ENCODE measurements around the gene SLC13A3.
A peak's percentile ranks its signal among the peaks of the same experiment; 100 is the strongest.

The SLC13A3 gene

GRCh38 chr20:46651091-46651962 is at the start of gene SLC13A3:
SLC13A3 (minus strand) TSS chr20:46651459; CDS start chr20:46651421, 38 bp downstream.
- DNase-seq (ENCODE audit: low read depth in 2 of 2): no peak

GRCh38 chr20:46701057-46701456 is 49.8 kb upstream of the SLC13A3 start:
- DNase-seq (ENCODE audit: low read depth in 2 of 2): no peak

DNA sequence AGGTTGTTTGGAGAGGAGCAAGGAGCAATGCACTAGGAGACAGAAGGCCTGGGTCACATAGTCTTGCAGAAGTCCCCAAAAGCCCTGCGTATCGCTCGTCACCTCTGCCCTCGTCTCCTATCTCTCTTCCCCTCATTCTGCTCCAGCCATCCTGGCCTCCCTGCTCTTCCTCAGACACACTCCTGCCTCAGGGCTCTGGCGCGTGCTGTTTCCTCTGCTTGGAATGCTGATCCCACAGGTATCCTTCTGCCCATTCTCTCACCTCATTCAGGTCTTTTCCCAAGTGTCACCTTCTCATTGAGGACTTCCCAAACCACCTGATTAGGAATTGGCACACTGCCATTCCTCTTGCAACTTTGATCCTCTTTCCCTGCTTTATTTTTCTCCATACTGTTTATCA is 49.2 kb upstream of the SLC13A3 start:
- DNase-seq (ENCODE audit: low read depth in 2 of 2): no peak

DNA sequence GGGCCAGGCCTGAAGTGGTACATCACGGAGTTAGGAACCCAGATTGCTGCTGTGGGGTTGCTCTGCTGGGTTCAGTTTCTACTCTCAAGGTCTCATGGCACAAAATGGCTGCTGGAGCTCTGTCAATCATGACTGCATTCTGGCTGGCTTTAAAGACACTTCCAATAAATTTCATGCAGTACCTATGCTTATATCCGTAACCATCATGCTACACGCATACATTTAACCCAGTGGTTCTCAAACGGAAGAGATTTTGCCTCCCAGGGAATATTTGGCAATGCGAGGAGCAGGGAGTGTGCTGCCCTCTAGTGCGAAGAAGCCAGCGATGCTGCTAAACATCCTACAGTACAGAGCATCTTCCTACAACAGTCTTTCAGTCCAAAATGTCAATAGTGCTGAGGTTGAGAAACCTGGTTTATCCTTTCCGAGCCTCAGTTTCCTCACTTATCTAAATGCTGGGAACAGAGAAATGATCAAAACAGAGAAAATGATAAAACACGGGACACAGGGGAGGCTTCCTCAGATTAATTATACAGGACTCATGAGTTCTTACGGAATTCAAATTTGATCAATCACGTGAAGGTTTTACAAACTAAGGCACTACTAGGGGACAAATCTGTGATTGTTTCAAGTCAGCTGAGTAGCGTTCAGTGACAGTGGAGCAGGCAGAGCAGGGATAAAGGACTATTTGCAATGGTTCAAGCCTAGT is 48.5 kb upstream of the SLC13A3 start:
- no peak for DNase-seq (ENCODE audit: low read depth in 2 of 2)

GRCh38 chr20:46698788-46699187 is 47.5 kb upstream of the SLC13A3 start:
- no peak for DNase-seq (ENCODE audit: low read depth in 2 of 2)

GRCh38 chr20:46696791-46697279 is 45.6 kb upstream of the SLC13A3 start:
- DNase-seq (ENCODE audit: low read depth in 2 of 2): no peak

DNA sequence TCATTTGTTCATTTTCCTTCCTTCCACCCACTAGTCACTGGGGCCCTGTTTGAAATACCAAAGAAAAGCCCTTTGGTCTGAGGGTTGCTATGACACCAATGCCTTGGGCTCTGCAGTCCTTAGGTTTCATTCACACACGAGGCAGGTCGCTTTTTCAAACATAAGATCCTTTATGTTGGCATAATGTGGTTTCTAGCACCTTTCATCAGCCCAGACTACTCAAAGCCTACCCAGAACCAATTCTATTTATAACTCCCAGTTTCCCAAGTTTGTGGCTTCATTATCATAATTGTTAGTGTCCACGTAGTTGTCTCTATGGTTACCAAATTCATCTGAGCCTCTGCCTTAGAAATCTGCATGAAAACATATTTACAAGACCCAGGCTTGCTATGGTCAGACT is 44.6 kb upstream of the SLC13A3 start:
- peak in 1 of 2 experiments; percentile 24 for DNase-seq (ENCODE audit: low read depth in 2 of 2)

DNA sequence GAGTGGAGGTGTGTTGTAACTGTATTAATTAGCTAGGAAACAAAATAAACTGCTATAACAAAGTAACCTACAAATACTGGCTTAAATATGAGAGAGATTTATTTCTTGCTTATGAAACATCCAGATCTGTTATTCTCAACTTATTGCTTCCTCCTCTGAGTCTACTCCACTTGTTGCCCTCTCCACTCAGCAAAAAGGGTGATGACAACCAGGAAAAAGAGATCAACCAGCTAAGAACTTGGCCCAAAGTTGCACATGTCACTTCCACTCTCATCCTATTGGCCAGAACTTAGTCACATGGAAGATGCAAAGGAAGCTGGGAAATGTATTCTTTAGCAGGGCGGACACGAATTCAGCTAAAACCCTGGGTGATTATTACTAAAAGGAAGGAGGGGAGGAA is 43.2 kb upstream of the SLC13A3 start:
- DNase-seq (ENCODE audit: low read depth in 2 of 2): peak in 1 of 2 experiments; percentile 23

GRCh38 chr20:46691196-46691595 is 39.9 kb upstream of the SLC13A3 start:
- no peak for DNase-seq (ENCODE audit: low read depth in 2 of 2)

GRCh38 chr20:46690219-46691106 is 39.2 kb upstream of the SLC13A3 start:
- no peak for DNase-seq (ENCODE audit: low read depth in 2 of 2)

DNA sequence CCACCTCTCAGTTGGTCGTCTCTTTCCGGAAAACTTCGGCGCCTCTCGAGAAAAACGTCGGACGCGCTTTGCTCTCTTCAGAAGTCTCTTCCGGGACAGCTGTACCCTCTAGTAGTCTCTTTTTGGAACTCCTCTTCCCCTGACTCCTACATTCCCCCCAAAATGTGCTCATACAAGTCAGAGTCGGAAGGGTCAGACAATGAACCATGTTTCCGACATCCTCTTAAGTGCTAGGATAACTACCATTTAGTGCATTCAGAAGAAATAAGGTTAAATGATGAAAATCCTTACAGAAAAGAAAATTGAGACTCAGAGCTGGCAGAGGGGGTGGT is 38.5 kb upstream of the SLC13A3 start:
- no peak for DNase-seq (ENCODE audit: low read depth in 2 of 2)

- DNase-seq (ENCODE audit: low read depth in 2 of 2): peak; percentile 99
Observed at GRCh38 chr20:46689082-46689753, 38.0 kb upstream of the SLC13A3 start, which contains the start of gene TP53RK. TP53RK (minus strand) TSS chr20:46689444; CDS start chr20:46689414, 30 bp downstream.

- no peak for DNase-seq (ENCODE audit: low read depth in 2 of 2)
Observed at GRCh38 chr20:46688151-46689081, 37.2 kb upstream of the SLC13A3 start.

- DNase-seq (ENCODE audit: low read depth in 2 of 2): peak; percentile 51 to 56
Observed at GRCh38 chr20:46683939-46684750, 32.9 kb upstream of the SLC13A3 start.

DNA sequence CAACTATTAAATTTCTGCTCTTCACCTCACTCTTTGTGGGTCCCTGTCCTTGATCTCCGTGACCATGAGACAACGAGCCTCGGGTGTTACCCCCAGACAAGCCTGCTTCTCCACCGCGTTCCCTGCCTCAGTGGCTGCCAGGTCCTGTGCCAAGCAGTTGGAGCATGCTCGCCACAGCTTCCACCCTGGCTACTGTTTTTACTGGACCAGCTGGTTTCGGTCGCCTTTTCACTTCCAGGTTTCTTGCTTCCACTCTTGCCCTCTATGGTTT is 32.3 kb upstream of the SLC13A3 start:
- no peak for DNase-seq (ENCODE audit: low read depth in 2 of 2)

- no peak for DNase-seq (ENCODE audit: low read depth in 2 of 2)
Observed at GRCh38 chr20:46683011-46683667, 31.9 kb upstream of the SLC13A3 start.

DNA sequence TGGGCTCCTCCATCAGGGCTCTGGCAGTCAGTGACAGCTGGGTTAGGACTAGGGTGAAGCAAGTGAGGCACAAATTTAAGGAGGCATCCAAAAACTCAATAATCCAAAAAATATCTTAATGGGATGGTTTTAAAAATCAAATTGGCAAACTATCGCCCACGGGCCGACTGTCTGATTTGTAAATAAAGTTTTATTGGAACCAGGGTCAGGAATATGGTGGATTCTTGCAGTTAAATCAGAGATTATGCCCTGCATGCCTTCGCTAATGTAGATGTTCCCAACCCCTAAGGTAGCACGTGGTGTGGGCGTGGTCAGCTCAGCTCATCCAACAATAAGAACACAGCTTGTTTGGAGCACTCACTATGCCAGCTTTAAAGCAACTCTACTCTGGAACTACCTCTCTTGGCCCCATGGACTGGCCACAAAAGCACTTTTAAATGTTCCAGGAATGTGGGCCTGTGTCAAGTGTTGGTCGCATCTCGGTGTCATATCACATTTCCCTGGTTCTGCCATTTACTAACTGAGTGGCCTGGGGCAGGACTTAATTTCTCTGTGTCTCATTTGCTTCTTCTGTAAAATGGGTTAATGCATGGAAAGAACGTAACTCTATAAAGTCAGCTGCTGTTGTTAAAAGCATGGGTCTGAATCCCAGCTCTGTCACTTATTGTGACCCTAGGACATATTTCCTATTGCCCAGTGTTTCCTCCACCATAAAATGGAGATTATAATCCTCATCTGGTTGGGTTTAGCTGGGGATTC is 31.0 kb upstream of the SLC13A3 start:
- DNase-seq (ENCODE audit: low read depth in 2 of 2): no peak

All from fibroblast of skin of left biceps (primary cell).